HEK293 (cell line): ENCODE measurements around the gene CLGN.
A peak's percentile ranks its signal among the peaks of the same experiment; 100 is the strongest.

ENCODE experiments used
- BCL6B ChIP-seq: fragments of 450-650 bp; formaldehyde crosslinking; IDR thresholded peaks from 2 replicates; pipeline ENCODE4 v1.5.1; 2017; ENCODE audit warnings: missing biosample characterization, missing genetic modification characterization
- EGR2 ChIP-seq: fragments of 450-650 bp; formaldehyde crosslinking; IDR thresholded peaks from 2 replicates; pipeline ENCODE4 v1.5.1; 2016; ENCODE audit warnings: low read depth, missing biosample characterization, missing genetic modification characterization
- HIC1 ChIP-seq: fragments of 450-650 bp; formaldehyde crosslinking; IDR thresholded peaks from 2 replicates; pipeline ENCODE4 v1.5.1; 2016; ENCODE audit warnings: missing biosample characterization, missing genetic modification characterization
- HOXA7 ChIP-seq: sonication (generic); formaldehyde crosslinking; IDR thresholded peaks from 2 replicates; pipeline ENCODE4 v1.8.1; 2022; ENCODE audit warnings: missing genetic modification reagents, borderline replicate concordance
- MYNN ChIP-seq: fragments of 450-650 bp; formaldehyde crosslinking; IDR thresholded peaks from 2 replicates; pipeline ENCODE4 v1.5.1; 2016; ENCODE audit warnings: missing biosample characterization, missing genetic modification characterization, borderline replicate concordance
- SALL2 ChIP-seq: fragments of 450-650 bp; formaldehyde crosslinking; IDR thresholded peaks from 2 replicates; pipeline ENCODE4 v1.5.0; 2017; ENCODE audit warnings: missing biosample characterization, mild to moderate bottlenecking, missing genetic modification characterization, borderline replicate concordance
- SP3 ChIP-seq: fragments of 450-650 bp; formaldehyde crosslinking; IDR thresholded peaks from 2 replicates; pipeline ENCODE4 v1.5.1; 2016; ENCODE audit warnings: missing biosample characterization, missing genetic modification characterization
- ZBTB10 ChIP-seq: fragments of 450-650 bp; formaldehyde crosslinking; IDR thresholded peaks from 2 replicates; pipeline ENCODE4 v1.5.1; 2016; ENCODE audit warnings: missing biosample characterization, missing genetic modification characterization
- ZEB2 ChIP-seq: fragments of 450-650 bp; formaldehyde crosslinking; IDR thresholded peaks from 2 replicates; pipeline ENCODE4 v1.5.1; 2016; ENCODE audit warnings: missing biosample characterization, missing genetic modification characterization
- ZNF140 ChIP-seq: fragments of 450-650 bp; formaldehyde crosslinking; IDR thresholded peaks from 2 replicates; pipeline ENCODE4 v1.5.1; 2016; ENCODE audit warnings: missing biosample characterization, missing genetic modification characterization
- ZNF211 ChIP-seq: fragments of 450-650 bp; formaldehyde crosslinking; IDR thresholded peaks from 2 replicates; pipeline ENCODE4 v1.5.1; 2016; ENCODE audit warnings: low read depth, missing biosample characterization, missing genetic modification characterization
- ZNF26 ChIP-seq: fragments of 450-650 bp; formaldehyde crosslinking; IDR thresholded peaks from 2 replicates; pipeline ENCODE4 v1.5.1; 2016; ENCODE audit warnings: missing biosample characterization, missing genetic modification characterization
- ZNF280C ChIP-seq: fragments of 450-650 bp; formaldehyde crosslinking; IDR thresholded peaks from 2 replicates; pipeline ENCODE4 v1.5.1; 2016; ENCODE audit warnings: missing biosample characterization, missing genetic modification characterization
- ZNF292 ChIP-seq: fragments of 450-650 bp; formaldehyde crosslinking; IDR thresholded peaks from 2 replicates; pipeline ENCODE4 v1.5.1; 2016; ENCODE audit warnings: low read depth, missing biosample characterization, missing genetic modification characterization, borderline replicate concordance
- ZNF324 ChIP-seq: fragments of 450-650 bp; formaldehyde crosslinking; IDR thresholded peaks from 2 replicates; pipeline ENCODE4 v1.5.1; 2016; ENCODE audit warnings: missing biosample characterization, missing genetic modification characterization
- ZNF426 ChIP-seq: fragments of 450-650 bp; formaldehyde crosslinking; IDR thresholded peaks from 2 replicates; pipeline ENCODE4 v1.5.1; 2017; ENCODE audit warnings: missing biosample characterization, missing genetic modification characterization, mild to moderate bottlenecking, inconsistent platforms, moderate library complexity
- ZNF449 ChIP-seq: fragments of 450-650 bp; formaldehyde crosslinking; IDR thresholded peaks from 2 replicates; pipeline ENCODE4 v1.5.1; 2017; ENCODE audit warnings: missing biosample characterization, mild to moderate bottlenecking, missing genetic modification characterization, moderate library complexity
- ZNF600 ChIP-seq: fragments of 450-650 bp; formaldehyde crosslinking; IDR thresholded peaks from 2 replicates; pipeline ENCODE4 v1.5.1; 2016; ENCODE audit warnings: missing biosample characterization, missing genetic modification characterization
- ZNF639 ChIP-seq: fragments of 450-650 bp; formaldehyde crosslinking; IDR thresholded peaks from 2 replicates; pipeline ENCODE4 v1.5.1; 2016; ENCODE audit warnings: missing biosample characterization, missing genetic modification characterization

Gene CLGN

GRCh38 chr4:140373328-140374129 lies 53.9 kb downstream of the CLGN start, which contains the start of gene SCOC (continued):
- TF ChIP-seq HIC1 (tag by site-specific recombination) (no peak), ZNF449 (tag by site-specific recombination) (no peak), ZNF280C (no peak), ZNF324 (tag by site-specific recombination) (0 out of 2 replicates have a peak, but pooled peaks have one; percentile 34), SALL2 (tag by site-specific recombination) (no peak), ZEB2 (tag by site-specific recombination) (peak; percentile 38), ZNF600 (tag by site-specific recombination) (peak; percentile 73; the same call in 1 of the 2 replicates), SP3 (tag by site-specific recombination) (peak; percentile 84), ZNF211 (tag by site-specific recombination) (no peak), HOXA7 (no peak), ZNF292 (tag by site-specific recombination) (no peak), BCL6B (tag by site-specific recombination) (no peak), ZNF426 (tag by site-specific recombination) (no peak), ZNF639 (tag by site-specific recombination) (no peak), EGR2 (tag by site-specific recombination) (peak; percentile 72), ZNF26 (tag by site-specific recombination) (no peak), ZNF140 (no peak), ZBTB10 (no peak), MYNN (tag by site-specific recombination) (no peak)
